ENCODE measurements around the gene LCN15. TPM values are rescaled to one million over a fixed set of nuclear protein-coding genes. Genes with fewer than 3 reads are reported as not detected.

The LCN15 gene
- polyA plus RNA-seq, 1 experiment, result not detected

GRCh38 chr9:136753371-136754058 is 10.8 kb downstream of the LCN15 start:
- CTCF ChIA-PET, result interaction anchor here (0.6 kb wide), 1 partner anchor 324 kb away, joined by 3 read pairs; no protein-coding TSS in a partner anchor
- POLR2A ChIA-PET, result no interaction called here
- no peak for DNase-seq (ENCODE audit: low read depth)

GRCh38 chr9:136751814-136752213 is 12.5 kb downstream of the LCN15 start:
- Histone ChIP-seq H3K36me3 (ENCODE audit: control insufficient read depth, insufficient read depth, low read length) (no peaks in the 10 kb centered on the region), H3K4me3 (ENCODE audit: low read depth, low read length) (no peak overlapping the region), H3K27me3 (ENCODE audit: control insufficient read depth, insufficient read depth, low read length) (peaks cover 6% of the 10 kb centered on the region; the same call in 1 of the 2 replicates)
- no peak for TF ChIP-seq CTCF (IDR thresholded peaks at IDR 0.05; ENCODE audit: insufficient read depth, low read depth, low read length)
- DNase-seq (ENCODE audit: low read depth), result no peak
- CTCF ChIA-PET, result interaction anchor here (1.7 to 3.3 kb wide), 2 partner anchors 9 to 16 kb away, joined by 4 to 13 read pairs; no protein-coding TSS in a partner anchor
- POLR2A ChIA-PET, result no interaction called here

More at GRCh38 chr9:136753371-136754058, 10.8 kb downstream of the LCN15 start:
- Histone ChIP-seq H3K36me3 (ENCODE audit: control insufficient read depth, insufficient read depth, low read length) (no peaks in the 10 kb centered on the region), H3K27me3 (ENCODE audit: control insufficient read depth, insufficient read depth, low read length) (peaks cover 6% of the 10 kb centered on the region; the same call in 1 of the 2 replicates), H3K4me3 (ENCODE audit: low read depth, low read length) (no peak overlapping the region)
- TF ChIP-seq CTCF (IDR thresholded peaks at IDR 0.05; ENCODE audit: insufficient read depth, low read depth, low read length), result no peak

GRCh38 chr9:136751244-136751643 is 13.1 kb downstream of the LCN15 start:
- Histone ChIP-seq H3K36me3 (ENCODE audit: control insufficient read depth, insufficient read depth, low read length) (no peaks in the 10 kb centered on the region), H3K27me3 (ENCODE audit: control insufficient read depth, insufficient read depth, low read length) (peaks cover 6% of the 10 kb centered on the region; the same call in 1 of the 2 replicates), H3K4me3 (ENCODE audit: low read depth, low read length) (no peak overlapping the region)
- ChIA-PET CTCF (interaction anchor here (1.7 to 3.3 kb wide), 3 partner anchors 9 to 16 kb away, joined by 4 to 13 read pairs (median 6); no protein-coding TSS in a partner anchor), POLR2A (no interaction called here)
- no peak for DNase-seq (ENCODE audit: low read depth)
- TF ChIP-seq CTCF (IDR thresholded peaks at IDR 0.05; ENCODE audit: insufficient read depth, low read depth, low read length), result no peak

- no peak for TF ChIP-seq CTCF (IDR thresholded peaks at IDR 0.05; ENCODE audit: insufficient read depth, low read depth, low read length)
- H3K4me3 ChIP-seq (ENCODE audit: low read depth, low read length), result no peak overlapping the region
- ChIA-PET CTCF (interaction anchor here (1.7 to 3.3 kb wide), 3 partner anchors 10 to 17 kb away, joined by 4 to 13 read pairs (median 6); no protein-coding TSS in a partner anchor), POLR2A (no interaction called here)
- no peaks in the 10 kb centered on the region for H3K36me3 ChIP-seq (ENCODE audit: control insufficient read depth, insufficient read depth, low read length)
- DNase-seq (ENCODE audit: low read depth), result no peak
- peaks cover 6% of the 10 kb centered on the region; the same call in 1 of the 2 replicates for H3K27me3 ChIP-seq (ENCODE audit: control insufficient read depth, insufficient read depth, low read length)
Measured at GRCh38 chr9:136750526-136750925, 13.8 kb downstream of the LCN15 start.

GRCh38 chr9:136748666-136749611 is 15.4 kb downstream of the LCN15 start:
- no peak for DNase-seq (ENCODE audit: low read depth)
- ChIA-PET CTCF (interaction anchor here (3.3 kb wide), 1 partner anchor 12 kb away, joined by 13 read pairs; no protein-coding TSS in a partner anchor), POLR2A (no interaction called here)
- Histone ChIP-seq H3K4me3 (ENCODE audit: low read depth, low read length) (no peak overlapping the region), H3K27me3 (ENCODE audit: control insufficient read depth, insufficient read depth, low read length) (peaks cover 6% of the 10 kb centered on the region), H3K36me3 (ENCODE audit: control insufficient read depth, insufficient read depth, low read length) (no peaks in the 10 kb centered on the region)
- TF ChIP-seq CTCF (IDR thresholded peaks at IDR 0.05; ENCODE audit: insufficient read depth, low read depth, low read length), result no peak

Measured in BJ (cell line).